ENCODE measurements around the gene ITPR1. TPM values are rescaled to one million over a fixed set of nuclear protein-coding genes. Genes with fewer than 3 reads are reported as not detected.

Gene ITPR1
- total RNA-seq, 1 experiment from 2014 or later = 48.5 TPM

- no peaks in the 10 kb centered on the region for H3F3A ChIP-seq (ENCODE audit: low read length, unreplicated experiment)
- no peak overlapping the region for H2AFZ ChIP-seq (ENCODE audit: low read length)
- no peak for ATAC-seq
- no peak overlapping the region for H3K4me3 ChIP-seq (ENCODE audit: low read length)
- ChIA-PET POLR2A (ENCODE audit: unreplicated experiment) (no interaction called here), CTCF (no interaction called here)
- peaks cover 26% of the 10 kb centered on the region for H3K4me1 ChIP-seq (ENCODE audit: insufficient read depth, low read length)
- TF ChIP-seq EZH2phosphoT487 (IDR thresholded peaks at IDR 0.05; ENCODE audit: borderline replicate concordance, low read length) (no peak), CTCF (conservative IDR thresholded peaks at IDR 0.05; ENCODE audit: low read depth, low read length) (no peak), EZH2 (IDR thresholded peaks at IDR 0.05; ENCODE audit: low read length, unreplicated experiment) (no peak)
- H3K79me2 ChIP-seq (ENCODE audit: low read length) = no peaks in the 10 kb centered on the region
- no peak for DNase-seq
- no TSS peak for BruUV-seq (replicated peaks)
- no peaks in the 10 kb centered on the region for H3K27me3 ChIP-seq (ENCODE audit: low read length)
- H3K9me3 ChIP-seq (ENCODE audit: low read length) = no peaks in the 10 kb centered on the region
- H3K36me3 ChIP-seq (ENCODE audit: low read depth, low read length) = no peaks in the 10 kb centered on the region
- no peak overlapping the region for H3K27ac ChIP-seq (ENCODE audit: low read length)
- intact Hi-C loops (cut with micrococcal nuclease) = loop anchor here (5.0 kb wide), 1 partner anchor 124 kb away; no protein-coding TSS in a partner anchor
- no peak overlapping the region for H3K4me2 ChIP-seq (ENCODE audit: low read length)
- no peaks in the 10 kb centered on the region for H4K20me1 ChIP-seq (ENCODE audit: low read length)
- H3K9me2 ChIP-seq (replicated peaks; ENCODE audit: low read length) = no peaks in the 10 kb centered on the region
- no peak overlapping the region for H3K9ac ChIP-seq (ENCODE audit: low read length)
Observed at GRCh38 chr3:4475804-4476203, 17.3 kb upstream of the ITPR1 start.

GRCh38 chr3:4476496-4476895 lies 16.7 kb upstream of the ITPR1 start:
- Histone ChIP-seq H3K4me3 (ENCODE audit: low read length) (no peak overlapping the region), H3K9me3 (ENCODE audit: low read length) (no peaks in the 10 kb centered on the region), H3K9me2 (replicated peaks; ENCODE audit: low read length) (no peaks in the 10 kb centered on the region), H3K4me2 (ENCODE audit: low read length) (no peak overlapping the region), H3K4me1 (ENCODE audit: insufficient read depth, low read length) (peaks cover 26% of the 10 kb centered on the region), H3K79me2 (ENCODE audit: low read length) (no peaks in the 10 kb centered on the region), H3F3A (ENCODE audit: low read length, unreplicated experiment) (no peaks in the 10 kb centered on the region), H3K27ac (ENCODE audit: low read length) (no peak overlapping the region), H3K27me3 (ENCODE audit: low read length) (no peaks in the 10 kb centered on the region), H3K9ac (ENCODE audit: low read length) (no peak overlapping the region), H4K20me1 (ENCODE audit: low read length) (no peaks in the 10 kb centered on the region), H3K36me3 (ENCODE audit: low read depth, low read length) (no peaks in the 10 kb centered on the region), H2AFZ (ENCODE audit: low read length) (no peak overlapping the region)
- intact Hi-C loops (cut with micrococcal nuclease) = loop anchor here (5.0 kb wide), 1 partner anchor 124 kb away; no protein-coding TSS in a partner anchor
- ChIA-PET POLR2A (ENCODE audit: unreplicated experiment) (no interaction called here), CTCF (no interaction called here)
- BruUV-seq (replicated peaks) = no TSS peak
- ATAC-seq = no peak
- TF ChIP-seq CTCF (conservative IDR thresholded peaks at IDR 0.05; ENCODE audit: low read depth, low read length) = no peak
- TF ChIP-seq EZH2phosphoT487 (IDR thresholded peaks at IDR 0.05; ENCODE audit: borderline replicate concordance, low read length) = no peak
- no peak for TF ChIP-seq EZH2 (IDR thresholded peaks at IDR 0.05; ENCODE audit: low read length, unreplicated experiment)
- no peak for DNase-seq

- ATAC-seq (no peak), DNase-seq (no peak)
- Histone ChIP-seq H2AFZ (ENCODE audit: low read length) (no peak overlapping the region), H4K20me1 (ENCODE audit: low read length) (no peaks in the 10 kb centered on the region), H3K9ac (ENCODE audit: low read length) (no peak overlapping the region), H3K79me2 (ENCODE audit: low read length) (no peaks in the 10 kb centered on the region), H3K9me3 (ENCODE audit: low read length) (no peaks in the 10 kb centered on the region), H3K36me3 (ENCODE audit: low read depth, low read length) (no peaks in the 10 kb centered on the region), H3F3A (ENCODE audit: low read length, unreplicated experiment) (no peaks in the 10 kb centered on the region), H3K27ac (ENCODE audit: low read length) (no peak overlapping the region), H3K4me1 (ENCODE audit: insufficient read depth, low read length) (peaks cover 22% of the 10 kb centered on the region), H3K4me3 (ENCODE audit: low read length) (no peak overlapping the region), H3K27me3 (ENCODE audit: low read length) (no peaks in the 10 kb centered on the region), H3K9me2 (replicated peaks; ENCODE audit: low read length) (no peaks in the 10 kb centered on the region), H3K4me2 (ENCODE audit: low read length) (no peak overlapping the region)
- ChIA-PET POLR2A (ENCODE audit: unreplicated experiment) (no interaction called here), CTCF (no interaction called here)
- BruUV-seq (replicated peaks) = no TSS peak
- TF ChIP-seq EZH2phosphoT487 (IDR thresholded peaks at IDR 0.05; ENCODE audit: borderline replicate concordance, low read length) = no peak
- TF ChIP-seq EZH2 (IDR thresholded peaks at IDR 0.05; ENCODE audit: low read length, unreplicated experiment) = no peak
- no peak for TF ChIP-seq CTCF (conservative IDR thresholded peaks at IDR 0.05; ENCODE audit: low read depth, low read length)
- intact Hi-C loops (cut with micrococcal nuclease) = loop anchor here (5.0 kb wide), 1 partner anchor 126 kb away; no protein-coding TSS in a partner anchor
Observed at GRCh38 chr3:4478261-4478660, 14.9 kb upstream of the ITPR1 start.
